Pons (tissue), 1 donor: Measurements from ENCODE around the gene SYCP2L.
"Not testable (repeated sequence)": the region's sequence is repeated elsewhere in the genome, so short reads cannot be mapped to it uniquely, and the experiment has no call there.

ENCODE experiments used
- DNase-seq: peaks from one replicate; pipeline ENCODE4 v3.0.0-alpha.2; 2016; ENCODE audit warnings: low spot score

SYCP2L gene

DNA sequence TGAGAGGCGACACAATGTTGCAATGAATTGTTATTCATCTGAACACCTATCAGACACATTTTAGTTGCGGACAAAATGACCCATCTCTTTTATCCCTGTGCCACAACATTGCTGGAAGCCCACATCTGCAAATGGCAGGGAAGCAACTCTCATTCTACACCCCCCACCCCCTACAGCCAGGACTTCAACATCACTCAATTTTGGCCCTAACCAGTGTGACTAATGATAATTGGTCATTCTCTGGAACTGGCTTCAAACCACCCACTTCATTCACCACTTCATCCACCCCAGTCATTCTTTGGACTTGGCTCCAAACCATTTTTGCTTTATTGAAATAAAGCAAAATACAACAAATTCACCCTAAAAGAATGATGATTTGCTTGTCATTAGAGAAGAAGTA is 6.5 kb upstream of the SYCP2L start:
- no peak for DNase-seq

DNA sequence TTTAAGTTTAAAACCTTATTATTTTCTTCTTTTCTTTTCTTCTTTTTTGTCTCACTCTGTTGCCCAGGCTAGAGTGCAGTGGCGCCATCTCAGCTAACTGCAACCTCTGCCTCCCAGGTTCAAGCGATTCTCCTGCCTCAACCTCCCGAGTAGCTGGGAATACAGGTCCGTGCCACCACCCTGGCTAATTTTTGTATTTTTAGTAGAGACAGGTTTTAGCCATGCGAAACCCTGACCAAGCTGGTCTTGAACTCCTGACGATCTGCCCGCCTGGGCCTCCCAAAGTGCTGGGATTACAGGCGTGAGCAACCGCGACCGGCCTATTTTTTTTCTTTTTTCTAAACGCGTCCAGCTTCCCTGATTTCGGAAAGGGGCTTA is 4.6 kb upstream of the SYCP2L start:
- not testable (repeated sequence) for DNase-seq

DNA sequence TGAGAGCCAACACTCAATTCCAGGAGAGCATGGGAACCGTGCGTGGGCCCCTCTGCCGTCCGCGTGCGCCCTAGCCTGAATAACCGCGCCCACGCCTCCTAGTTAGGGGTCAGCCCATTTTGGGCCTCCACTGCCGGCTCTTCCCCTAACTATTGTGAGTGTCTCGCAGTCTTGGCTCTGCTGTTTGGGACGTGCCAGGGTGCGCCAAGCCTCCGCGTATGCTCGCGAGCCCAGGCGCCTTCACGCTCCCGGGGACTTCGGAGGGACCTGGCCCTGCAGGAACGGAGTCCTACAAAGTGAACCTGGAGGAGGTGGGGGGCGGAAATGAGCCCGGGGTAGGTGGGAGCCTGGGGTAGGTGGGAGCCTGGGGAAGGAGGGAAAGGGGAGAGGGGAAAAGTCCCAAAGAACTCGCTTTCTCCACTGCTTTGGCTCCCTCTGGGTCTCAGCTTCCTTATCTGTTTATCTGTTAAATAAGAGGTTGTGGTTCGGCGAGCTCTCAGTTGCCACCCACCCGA is 4.1 kb upstream of the SYCP2L start:
- no peak for DNase-seq

DNA sequence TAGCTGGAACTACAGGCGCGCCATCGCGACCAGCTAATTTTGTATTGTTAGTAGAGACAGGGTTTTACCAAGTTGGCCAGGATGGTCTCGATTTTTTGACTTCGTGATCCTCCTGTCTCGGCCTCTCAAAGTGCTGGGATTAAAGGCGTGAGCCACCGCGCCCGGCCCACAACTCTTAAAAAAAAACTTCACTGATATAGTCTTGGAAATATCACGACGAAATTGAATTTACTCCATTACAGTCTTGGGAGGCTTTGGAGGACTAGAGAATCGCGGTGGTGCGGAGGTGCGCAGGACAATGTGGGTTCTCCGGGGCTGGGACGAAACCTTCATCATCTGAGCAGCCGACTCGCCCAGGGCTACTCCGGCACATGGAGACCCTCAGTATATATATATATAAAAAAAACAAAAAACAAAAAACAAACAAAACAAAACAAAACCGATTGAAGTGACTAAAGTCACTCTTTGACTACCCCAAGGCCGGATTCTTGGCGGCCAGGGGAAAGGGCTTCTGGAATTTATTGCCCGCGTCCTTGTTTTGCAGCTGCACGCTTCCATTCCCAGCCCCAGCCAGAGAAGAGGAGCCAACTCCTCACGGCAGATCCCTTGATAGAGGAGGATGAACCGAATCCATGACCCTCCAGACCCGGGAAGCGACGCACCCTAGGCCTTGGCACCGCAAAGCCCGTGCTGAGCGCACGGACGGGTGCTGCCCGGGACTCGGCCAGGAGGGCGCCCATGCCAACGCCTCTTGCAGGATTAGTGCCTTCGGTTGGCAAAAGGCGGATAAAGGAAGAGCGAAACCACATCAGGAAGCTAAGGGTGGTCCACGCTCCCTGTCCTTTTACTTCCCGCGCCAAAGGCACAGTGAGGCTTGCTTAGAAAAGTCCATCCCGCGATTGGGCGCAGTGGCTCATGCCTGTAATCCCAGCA is 3.3 kb upstream of the SYCP2L start:
- DNase-seq = no peak

DNA sequence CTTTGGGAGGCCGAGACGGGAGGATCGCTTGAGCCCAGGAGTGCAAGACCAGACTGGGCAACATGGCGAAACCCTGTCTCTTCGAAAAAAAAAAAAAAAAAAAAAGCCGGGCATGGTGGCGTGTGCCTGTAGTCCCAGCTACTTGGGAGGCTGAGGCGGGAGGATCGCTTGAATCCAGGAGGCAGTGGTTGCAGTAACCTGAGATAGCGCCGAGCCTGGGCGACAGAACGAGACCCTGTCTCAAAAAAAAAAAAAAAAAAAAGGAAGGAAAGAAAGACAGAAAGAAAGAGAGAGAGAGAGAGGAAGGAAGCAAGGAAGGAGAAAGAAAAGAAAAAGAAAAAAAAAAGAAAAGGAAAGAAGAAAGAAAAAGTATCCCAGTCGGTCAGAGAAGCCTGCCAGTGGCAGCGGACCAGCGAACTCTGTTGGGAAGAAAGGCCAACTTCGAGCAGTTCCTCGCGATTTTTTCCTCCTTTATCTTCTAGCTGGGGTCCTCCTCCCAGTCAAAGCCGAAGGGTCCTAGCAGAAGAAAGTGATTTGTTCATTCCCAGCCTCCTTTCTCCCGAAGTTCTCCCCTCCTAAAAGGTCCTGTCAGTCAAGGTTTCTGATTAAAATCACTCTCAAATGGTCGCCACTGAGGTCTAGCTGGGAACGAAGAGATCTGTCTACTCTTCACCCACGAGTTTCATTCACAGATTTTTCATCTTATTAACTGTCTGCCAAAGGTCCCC is 2.4 kb upstream of the SYCP2L start:
- DNase-seq = no peak

DNA sequence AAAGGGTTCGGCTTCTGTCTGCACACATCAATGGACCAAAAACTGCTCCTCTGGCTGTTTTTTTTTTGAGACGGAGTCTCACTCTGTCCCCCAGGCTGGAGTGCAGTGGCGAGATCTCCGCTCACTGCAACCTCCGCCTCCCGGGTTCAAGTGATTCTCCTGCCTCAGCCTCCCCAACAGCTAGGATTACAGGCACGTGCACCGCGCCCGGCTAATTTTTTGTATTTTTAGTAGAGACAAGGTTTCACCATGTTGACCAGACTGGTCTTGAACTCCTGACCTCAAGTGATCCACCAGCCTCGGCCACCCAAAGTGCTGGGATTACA is 524 bp upstream of the SYCP2L start:
- DNase-seq = not testable (repeated sequence)

DNA sequence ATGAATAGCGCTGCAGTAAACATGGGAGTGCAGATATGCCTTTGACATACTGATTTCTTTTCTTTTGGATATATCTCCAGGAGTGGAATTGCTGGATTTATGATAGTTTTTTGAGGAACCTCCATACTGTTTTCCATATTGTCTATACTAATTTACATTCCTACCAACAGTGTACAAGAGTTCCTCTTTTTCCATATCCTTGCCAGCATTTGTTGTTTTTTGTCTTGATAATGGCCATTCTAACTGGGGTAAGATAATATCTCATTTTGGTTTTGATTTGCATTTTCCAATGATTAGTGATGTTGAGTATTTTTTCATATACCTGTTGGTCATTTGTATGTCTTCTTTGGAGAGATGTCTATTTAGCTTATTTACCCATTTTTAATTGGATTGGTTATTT is 3.3 kb downstream of the SYCP2L start:
- no peak for DNase-seq

DNA sequence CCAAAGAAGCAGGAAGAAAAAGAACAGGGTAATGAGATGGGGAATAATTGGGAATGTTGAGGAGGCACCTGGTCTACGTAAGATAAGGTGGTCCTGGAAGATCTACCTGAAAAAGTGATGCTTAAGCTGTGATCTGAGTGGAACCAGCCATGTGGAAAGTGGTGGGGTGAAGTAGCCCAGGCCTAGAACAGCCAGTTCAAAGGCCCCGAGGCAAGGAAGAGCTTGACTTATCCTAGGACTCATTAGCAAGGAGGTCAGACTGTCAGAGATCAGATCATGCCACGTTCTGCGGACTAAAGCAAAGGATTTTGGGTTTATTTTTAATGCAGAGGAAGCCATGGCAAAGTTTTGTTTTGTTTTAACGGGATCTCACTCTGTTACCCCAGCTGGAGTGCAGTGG is 5.1 kb downstream of the SYCP2L start:
- no peak for DNase-seq

DNA sequence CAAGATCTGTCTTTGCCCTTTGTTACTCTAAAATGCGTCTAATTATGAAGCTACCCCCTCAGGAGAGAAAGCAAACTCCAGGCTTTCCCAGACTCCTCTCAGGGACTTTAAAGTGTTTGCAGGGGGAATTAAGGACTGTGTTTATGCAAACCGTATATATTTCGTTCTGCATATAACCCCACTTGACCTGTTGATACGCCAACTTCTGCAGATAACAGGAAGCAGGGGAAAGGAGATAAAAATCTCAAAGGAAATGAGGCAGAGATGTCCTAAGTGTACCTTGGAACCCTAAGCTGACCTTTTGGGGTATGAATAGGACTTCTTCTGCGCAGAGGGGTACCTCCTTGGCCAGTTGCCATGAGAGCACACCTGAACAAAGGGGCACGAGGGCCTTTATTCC is 8.1 kb downstream of the SYCP2L start:
- DNase-seq = no peak

DNA sequence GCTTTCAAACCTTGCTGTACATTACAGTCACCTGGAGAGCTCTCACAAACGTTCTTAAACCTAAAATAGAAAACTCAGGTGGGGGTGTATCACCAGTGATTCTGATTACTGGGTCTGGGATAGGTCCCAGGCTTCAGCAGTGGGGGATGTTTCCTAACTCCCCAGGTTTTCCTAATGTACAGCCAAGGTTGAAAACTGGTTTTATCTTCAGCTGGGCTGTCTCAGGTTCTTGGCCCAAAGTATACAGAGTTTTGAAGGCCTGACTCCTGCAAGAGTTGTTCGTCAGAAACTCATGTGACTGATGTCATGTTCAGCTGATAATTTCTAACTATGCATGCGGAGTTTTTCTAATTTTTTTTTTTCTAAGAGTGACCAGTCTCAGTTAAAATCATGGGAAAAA is 9.8 kb downstream of the SYCP2L start:
- no peak for DNase-seq

DNA sequence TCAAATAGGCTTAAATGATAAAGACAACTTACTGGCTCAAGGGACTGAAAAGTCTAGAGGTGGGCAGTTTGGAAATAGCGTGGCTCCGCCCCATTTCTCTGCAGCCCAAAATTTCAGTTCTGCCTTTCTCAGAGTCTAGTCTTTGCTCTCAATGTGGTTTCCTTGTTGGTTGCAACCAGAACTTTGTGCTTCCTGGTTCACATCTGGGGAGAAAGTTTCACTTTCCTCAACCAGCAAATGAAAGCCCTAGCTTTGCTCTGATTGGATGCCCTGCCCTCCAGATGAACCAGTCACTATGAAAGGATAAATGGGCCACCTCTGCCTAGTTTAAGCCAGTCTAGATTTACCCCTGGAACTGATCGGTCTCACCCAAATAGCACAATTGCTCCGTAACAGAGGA is 14.9 kb downstream of the SYCP2L start:
- peak; percentile 70 for DNase-seq

DNA sequence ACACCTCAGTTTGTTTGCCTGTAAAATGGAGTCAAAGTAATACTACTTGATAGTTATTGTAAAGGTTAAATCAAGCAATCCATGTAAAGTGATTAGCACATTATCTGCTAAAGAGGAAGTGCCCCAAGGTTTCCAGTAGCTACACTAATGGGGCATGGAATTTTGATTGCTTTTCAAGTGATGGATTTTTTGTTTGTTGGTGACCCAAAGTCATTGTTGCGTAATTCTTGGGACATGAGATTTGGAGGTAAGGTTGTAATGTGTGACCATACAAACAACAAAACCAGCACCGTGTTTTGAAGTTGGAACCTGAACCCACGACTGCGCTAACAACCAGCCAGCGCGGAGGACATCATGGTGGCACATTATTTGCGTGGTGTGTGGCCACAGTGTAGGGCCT is 17.2 kb downstream of the SYCP2L start:
- DNase-seq = no peak

DNA sequence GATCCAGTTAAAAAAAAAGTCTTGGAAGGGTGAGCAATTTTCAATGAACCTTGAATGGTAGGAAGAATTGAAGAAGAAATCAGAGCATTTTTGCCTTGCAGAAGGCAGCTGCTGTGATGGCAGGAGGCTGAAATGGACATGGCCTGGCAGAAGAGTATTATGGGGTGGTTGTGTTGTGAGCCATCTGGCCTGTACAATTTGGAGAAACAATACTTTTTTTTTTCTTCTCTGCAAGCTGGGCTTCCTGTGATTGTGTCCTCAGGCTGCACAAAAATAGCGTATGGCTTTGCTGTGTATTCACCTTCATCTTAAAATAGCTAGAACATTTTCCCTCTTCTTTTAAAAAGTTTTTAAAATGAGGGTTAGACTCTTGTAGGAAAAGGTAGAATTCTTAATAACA is 21.4 kb downstream of the SYCP2L start:
- DNase-seq = no peak

DNA sequence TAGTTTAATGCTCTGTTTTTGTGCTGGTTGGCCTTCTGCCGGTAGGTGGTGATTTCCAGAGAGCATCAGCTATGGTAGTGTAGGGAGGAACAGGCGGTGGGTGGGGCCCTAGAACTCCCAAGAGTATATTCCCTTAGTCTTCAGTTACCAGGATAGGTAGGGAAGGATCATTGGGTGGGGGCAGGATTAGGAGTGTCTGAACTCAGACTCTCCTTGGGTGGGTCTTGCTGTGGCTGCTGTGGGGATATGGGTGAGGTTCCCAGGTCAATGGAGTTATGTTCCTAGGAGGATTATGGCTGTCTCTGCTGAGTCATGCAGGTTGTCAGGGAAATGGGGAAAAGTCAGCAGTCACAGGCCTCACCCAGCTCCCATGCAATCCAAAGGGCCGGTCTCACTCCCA is 32.7 kb downstream of the SYCP2L start:
- not testable (repeated sequence) for DNase-seq

DNA sequence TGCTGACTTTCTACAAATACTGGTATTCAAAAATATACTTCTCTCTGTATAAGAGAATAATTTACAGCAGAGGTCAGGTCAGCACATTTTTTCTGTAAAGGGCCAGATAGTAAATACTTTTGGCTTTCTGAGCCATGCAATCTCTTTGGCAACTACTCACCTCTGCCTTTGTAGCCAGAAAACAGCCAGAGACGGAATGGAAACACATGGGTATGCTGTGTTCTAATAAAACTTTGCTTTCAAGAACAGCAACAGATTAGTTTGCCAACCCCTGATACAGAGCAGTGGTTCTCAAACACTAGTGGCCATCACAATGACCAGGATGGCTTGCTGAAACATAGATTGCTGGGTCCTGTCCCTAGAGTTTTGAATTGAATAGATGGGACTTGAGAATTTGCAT is 46.3 kb downstream of the SYCP2L start:
- no peak for DNase-seq

DNA sequence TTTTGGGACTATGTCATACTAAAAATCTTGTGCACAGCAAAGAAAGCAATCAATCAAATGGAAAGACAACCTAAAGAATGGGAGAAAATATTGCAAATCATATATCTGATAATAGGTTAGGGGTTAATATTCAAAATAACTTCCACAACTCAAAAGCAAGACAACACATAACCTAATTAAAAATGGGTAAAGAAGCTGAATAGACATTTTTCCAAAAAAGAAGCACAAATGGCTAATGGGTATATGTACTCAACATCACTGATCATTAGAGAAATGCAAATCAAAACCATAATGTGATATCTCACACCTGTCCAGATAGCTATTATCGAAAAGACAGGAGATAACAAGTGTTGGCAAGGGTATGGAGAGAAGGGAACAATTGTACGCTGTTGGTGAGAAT is 53.0 kb downstream of the SYCP2L start:
- DNase-seq = no peak

DNA sequence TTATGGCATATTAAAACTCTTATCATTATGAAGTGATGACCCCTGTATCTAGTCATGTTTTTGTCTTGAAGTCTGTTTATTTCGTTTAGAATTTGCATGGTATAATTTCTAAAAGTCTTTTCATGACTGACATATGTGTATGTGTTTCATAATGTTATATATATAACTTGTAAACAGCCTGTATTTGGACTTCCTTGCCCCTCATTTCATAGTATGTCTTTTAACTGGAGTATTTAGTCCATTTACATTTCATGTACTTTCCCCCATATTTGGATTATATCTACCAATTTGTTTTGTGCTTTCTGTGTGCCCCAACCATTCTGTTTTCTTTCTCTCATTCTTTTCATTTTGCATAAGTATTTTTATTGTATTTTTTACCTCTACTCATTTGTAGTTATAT is 59.0 kb downstream of the SYCP2L start:
- DNase-seq = no peak

DNA sequence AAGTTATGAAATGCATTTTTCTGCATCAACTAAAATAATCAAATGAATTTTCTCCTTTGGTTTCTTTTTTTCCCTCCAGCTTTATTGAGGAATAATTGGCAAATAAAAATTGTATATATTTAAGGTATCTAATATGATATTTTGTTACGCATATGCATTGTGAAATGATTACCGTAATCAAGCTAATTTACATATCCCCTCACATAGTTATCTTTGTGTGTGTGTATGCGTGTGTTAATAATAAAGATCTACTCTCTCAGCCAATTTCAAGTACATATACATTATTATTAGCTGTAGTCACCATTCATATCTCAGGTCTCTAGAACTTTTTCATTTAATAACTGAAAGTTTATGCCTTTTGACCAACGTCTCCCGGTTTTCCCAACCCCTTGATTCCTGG is 61.1 kb downstream of the SYCP2L start:
- DNase-seq = no peak

DNA sequence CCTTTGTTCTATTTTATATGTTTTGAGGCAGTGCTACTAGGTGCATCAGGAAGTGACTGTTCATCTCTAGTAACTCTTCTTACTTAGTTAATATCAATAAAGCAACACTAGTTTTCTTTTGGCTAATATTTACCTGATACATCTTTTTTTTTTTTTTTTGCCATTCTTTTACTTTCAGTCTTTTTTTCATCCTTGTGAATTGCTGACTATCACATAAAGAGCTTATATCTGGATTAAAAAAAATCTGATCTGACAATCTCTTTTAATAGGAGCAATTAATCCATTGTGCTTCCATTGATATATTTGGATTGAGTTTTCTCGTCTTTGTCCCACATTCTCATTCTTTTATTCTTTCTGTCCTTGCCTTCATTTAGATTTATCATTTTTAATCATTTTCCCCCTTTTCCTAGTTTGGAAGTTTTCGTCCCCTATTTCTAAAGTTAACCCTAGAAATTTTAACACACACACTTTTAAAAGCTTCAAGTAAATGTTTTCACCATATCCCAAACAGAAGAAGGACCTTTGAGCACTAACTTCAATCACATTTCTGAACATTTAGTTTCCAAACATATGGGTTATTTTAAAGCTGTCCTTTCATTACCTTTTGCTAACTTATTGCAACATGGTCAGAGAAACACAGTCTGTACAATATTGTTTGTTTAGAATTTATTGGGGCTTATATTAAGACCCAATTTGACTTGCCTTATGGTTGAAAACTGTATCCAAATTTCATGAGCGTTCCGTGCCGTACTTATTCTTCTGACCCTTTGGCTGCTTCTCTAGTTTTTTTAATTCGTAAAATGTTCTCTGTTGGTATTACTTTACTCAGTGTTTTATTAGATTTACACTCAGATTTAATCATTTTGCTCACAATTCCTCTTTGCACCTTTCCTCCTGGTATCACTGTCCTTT is 63.0 kb downstream of the SYCP2L start:
- no peak for DNase-seq

DNA sequence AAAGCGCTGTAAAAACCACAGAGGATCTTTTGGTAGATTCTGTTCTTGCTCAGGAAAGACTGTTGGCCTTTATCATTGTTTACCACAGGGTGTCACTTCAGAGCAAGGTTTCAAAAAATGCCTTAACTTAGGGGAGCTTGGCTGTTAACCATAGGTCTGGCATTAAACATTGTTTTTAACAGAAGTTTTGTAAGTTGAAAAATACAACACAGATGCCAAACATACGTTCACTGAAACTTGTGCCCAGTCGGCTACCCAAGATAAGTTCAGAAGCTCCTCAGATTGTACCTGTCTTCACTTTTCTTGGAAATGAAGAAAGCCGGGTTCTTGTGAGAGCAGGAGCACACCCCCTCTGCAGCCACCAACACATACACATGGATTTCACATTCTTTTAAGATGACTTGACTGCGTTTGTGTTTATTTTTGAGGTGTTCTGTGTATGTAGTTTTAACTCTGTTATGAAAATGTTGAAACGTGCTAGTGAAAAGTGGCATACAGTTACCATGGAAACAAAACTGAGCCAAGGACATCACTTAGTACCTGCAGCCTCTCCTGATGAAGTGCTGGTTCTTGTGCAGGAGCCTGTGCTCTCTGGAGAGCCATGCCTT is 64.9 kb downstream of the SYCP2L start:
- DNase-seq = peak; percentile 58

DNA sequence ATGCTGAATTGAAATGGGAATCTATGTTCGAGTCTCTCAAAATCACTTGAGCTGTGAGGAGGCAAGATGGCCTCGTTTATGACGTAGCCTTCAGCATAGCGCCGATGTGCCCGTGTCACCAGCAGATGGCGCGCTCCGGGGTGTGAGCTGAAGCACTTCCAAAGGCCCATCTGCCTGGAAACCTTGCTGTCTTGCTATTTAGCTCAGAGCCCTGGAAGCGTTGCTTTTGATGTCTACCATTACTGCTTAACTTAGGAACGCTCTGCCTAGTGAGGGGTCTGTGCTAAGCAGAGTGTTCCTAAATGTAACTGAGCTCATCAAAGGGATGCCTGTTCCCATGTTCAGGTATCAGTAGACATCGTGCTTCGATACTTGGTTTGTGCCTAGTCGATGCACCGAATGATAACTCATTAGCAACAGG is 67.7 kb downstream of the SYCP2L start:
- DNase-seq = peak; percentile 62

DNA sequence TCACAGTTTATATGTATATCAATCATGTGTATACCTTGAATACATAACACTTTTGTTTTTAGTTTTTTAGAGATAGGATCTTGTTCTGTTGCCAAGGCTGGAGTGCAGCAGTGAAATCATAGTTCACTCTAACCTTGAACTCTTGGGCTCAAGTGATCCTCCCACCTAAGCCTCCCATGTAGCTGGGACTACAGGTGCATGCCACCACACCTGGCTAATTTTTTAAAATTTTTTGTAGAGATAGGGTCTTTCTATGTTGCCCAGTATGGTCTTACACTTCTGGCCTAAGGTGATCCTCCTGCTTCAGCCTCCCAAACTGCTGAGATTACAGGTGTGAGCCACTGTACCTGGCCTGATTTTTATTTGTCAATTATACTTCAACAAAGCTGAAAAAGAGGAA is 69.9 kb downstream of the SYCP2L start:
- no peak for DNase-seq
